ENCODE data around the gene RBFOX2.

Gene RBFOX2

GRCh38 chr22:35930933-35931332 is 97.7 kb downstream of the RBFOX2 start:
- TF ChIP-seq, protein P1, sequence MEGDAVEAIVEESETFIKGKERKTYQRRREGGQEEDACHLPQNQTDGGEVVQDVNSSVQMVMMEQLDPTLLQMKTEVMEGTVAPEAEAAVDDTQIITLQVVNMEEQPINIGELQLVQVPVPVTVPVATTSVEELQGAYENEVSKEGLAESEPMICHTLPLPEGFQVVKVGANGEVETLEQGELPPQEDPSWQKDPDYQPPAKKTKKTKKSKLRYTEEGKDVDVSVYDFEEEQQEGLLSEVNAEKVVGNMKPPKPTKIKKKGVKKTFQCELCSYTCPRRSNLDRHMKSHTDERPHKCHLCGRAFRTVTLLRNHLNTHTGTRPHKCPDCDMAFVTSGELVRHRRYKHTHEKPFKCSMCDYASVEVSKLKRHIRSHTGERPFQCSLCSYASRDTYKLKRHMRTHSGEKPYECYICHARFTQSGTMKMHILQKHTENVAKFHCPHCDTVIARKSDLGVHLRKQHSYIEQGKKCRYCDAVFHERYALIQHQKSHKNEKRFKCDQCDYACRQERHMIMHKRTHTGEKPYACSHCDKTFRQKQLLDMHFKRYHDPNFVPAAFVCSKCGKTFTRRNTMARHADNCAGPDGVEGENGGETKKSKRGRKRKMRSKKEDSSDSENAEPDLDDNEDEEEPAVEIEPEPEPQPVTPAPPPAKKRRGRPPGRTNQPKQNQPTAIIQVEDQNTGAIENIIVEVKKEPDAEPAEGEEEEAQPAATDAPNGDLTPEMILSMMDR (conservative IDR thresholded peaks at IDR 0.05): peak; percentile 81
- no peak overlapping the region for H3K27ac ChIP-seq

GRCh38 chr22:35928285-35928798 is 100.3 kb downstream of the RBFOX2 start:
- TF ChIP-seq, protein P1 (conservative IDR thresholded peaks at IDR 0.05): no peak
- H3K27ac ChIP-seq: peak overlapping the region; percentile 65

- TF ChIP-seq, protein P1 (conservative IDR thresholded peaks at IDR 0.05): no peak
- H3K27ac ChIP-seq: no peak overlapping the region
Measured at GRCh38 chr22:35923026-35923425, 105.6 kb downstream of the RBFOX2 start.

DNA sequence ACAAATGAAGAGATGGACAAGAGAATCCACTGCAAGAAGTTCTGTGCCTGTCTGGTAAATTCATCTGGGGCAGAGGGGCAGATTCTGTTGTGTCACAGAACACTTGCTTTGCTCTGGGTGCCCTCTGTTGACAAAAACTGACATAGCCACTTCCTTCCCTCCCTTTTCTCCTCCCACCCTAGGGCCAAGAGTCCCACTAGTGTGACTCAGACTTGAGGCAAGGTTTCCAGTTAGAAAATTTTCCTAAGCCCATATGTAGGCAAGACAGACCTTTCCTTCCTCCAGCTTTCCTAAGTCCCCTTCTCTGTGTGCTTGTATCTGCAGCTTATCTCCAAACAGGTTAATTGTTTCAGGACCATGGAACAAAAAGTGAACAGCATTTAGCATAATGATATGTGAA is 106.8 kb downstream of the RBFOX2 start:
- TF ChIP-seq, protein P1 (conservative IDR thresholded peaks at IDR 0.05): peak; percentile 83
- H3K27ac ChIP-seq: no peak overlapping the region; the same call in 1 of the 2 replicates

GRCh38 chr22:35921044-35921443 is 107.6 kb downstream of the RBFOX2 start:
- TF ChIP-seq, protein P1 (conservative IDR thresholded peaks at IDR 0.05): no peak
- peak overlapping the region; percentile 29; the same call in 1 of the 2 replicates for H3K27ac ChIP-seq

DNA sequence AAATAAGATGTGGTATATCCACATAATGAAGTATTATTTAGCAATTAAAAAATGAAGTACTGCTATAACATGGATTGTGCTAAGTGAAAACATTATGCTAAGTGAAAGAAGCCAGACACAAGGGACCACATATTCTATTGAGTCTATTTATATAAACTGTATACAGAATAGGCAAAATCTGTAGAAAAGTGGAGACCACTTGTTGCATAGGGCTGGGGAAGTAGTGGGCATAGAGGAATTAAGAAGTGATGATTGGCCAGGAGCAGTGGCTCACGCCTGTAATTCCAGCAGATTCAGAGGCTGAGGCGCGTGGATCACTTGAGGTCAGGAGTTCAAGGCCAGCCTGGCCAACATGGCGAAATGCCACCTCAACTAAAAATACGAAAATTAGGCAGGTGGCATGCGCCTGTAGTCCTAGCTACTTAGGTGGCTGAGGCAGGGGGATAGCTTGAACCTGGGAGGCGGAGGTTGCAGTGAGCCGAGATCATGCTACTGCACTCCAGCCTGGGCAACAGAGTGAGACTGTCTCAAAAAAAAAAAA is 109.6 kb downstream of the RBFOX2 start:
- TF ChIP-seq, protein P1 (conservative IDR thresholded peaks at IDR 0.05): no peak
- H3K27ac ChIP-seq: no peak overlapping the region

DNA sequence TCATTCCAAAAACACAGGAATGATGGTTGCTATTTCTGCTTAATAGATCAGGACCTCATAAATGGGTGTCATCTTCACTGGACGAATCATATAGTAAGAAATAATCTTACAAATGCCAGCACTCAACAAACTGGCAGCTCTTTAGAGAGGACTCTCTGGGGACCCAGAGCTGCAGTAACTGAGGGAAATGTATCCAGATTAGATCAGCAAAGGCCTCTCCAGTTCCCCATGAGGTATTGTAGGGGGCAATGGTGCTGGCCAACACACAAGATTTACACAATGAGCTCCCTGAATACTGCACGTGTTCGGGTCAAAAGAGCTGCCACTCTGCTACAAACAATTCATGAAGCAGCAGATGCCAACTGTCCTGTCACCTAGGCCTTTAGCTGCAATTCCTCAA is 110.2 kb downstream of the RBFOX2 start:
- TF ChIP-seq, protein P1 (conservative IDR thresholded peaks at IDR 0.05): no peak
- H3K27ac ChIP-seq: no peak overlapping the region
